Measurements from ENCODE around the gene SERF1B. TPM values are rescaled to one million over a fixed set of nuclear protein-coding genes. Genes with fewer than 3 reads are reported as not detected.
"Not testable (repeated sequence)": the region's sequence is repeated elsewhere in the genome, so short reads cannot be mapped to it uniquely, and the experiment has no call there.

The SERF1B gene
- 34.9 TPM for total RNA-seq
- long read RNA-seq, partial matches to known transcripts, result 0 of 7 reads
- long read RNA-seq, other reads (novel, unspliced or antisense), result 1 of 7 reads

- DNase-seq (ENCODE audit: missing footprints); intact Hi-C loops (cut with DNase I): not testable (repeated sequence)
- ATAC-seq, result peak; percentile 97
These were observed at the start of gene SERF1B for GRCh38 chr5:70025106-70025844. TSS of gene SERF1B (plus strand) at chr5:70025251. CDS start at chr5:70025452, 201 bp downstream.

GRCh38 chr5:69991713-69992112 is 33.3 kb upstream of the SERF1B start:
- intact Hi-C loops (cut with DNase I); ATAC-seq; DNase-seq (ENCODE audit: missing footprints): not testable (repeated sequence)

- intact Hi-C loops (cut with DNase I); DNase-seq (ENCODE audit: missing footprints); ATAC-seq: not testable (repeated sequence)
These were observed 29.5 kb upstream of the SERF1B start for GRCh38 chr5:69995535-69995934.

- DNase-seq (ENCODE audit: missing footprints); intact Hi-C loops (cut with DNase I); ATAC-seq: not testable (repeated sequence)
These were observed 4.4 kb upstream of the SERF1B start for GRCh38 chr5:70020660-70021059.

GRCh38 chr5:70025845-70026145 is 744 bp downstream of the SERF1B start:
- DNase-seq (ENCODE audit: missing footprints); ATAC-seq; intact Hi-C loops (cut with DNase I): not testable (repeated sequence)

GRCh38 chr5:70031204-70031603 is 6.2 kb downstream of the SERF1B start:
- DNase-seq (ENCODE audit: missing footprints); ATAC-seq; intact Hi-C loops (cut with DNase I): not testable (repeated sequence)

- intact Hi-C loops (cut with DNase I); ATAC-seq; DNase-seq (ENCODE audit: missing footprints): not testable (repeated sequence)
These were observed 16.4 kb downstream of the SERF1B start for GRCh38 chr5:70041411-70041810.

GRCh38 chr5:70049790-70050142 is 24.7 kb downstream of the SERF1B start:
- intact Hi-C loops (cut with DNase I); DNase-seq (ENCODE audit: missing footprints): not testable (repeated sequence)
- ATAC-seq, result peak; percentile 32

- intact Hi-C loops (cut with DNase I); DNase-seq (ENCODE audit: missing footprints): not testable (repeated sequence)
- peak; percentile 20 for ATAC-seq
These were observed 31.4 kb downstream of the SERF1B start for GRCh38 chr5:70056289-70056942.

GRCh38 chr5:70057140-70057539 is 32.1 kb downstream of the SERF1B start:
- DNase-seq (ENCODE audit: missing footprints); ATAC-seq; intact Hi-C loops (cut with DNase I): not testable (repeated sequence)

GRCh38 chr5:70077632-70078031 is 52.6 kb downstream of the SERF1B start:
- ATAC-seq; DNase-seq (ENCODE audit: missing footprints); intact Hi-C loops (cut with DNase I): not testable (repeated sequence)

- DNase-seq (ENCODE audit: missing footprints); intact Hi-C loops (cut with DNase I): not testable (repeated sequence)
- peak; percentile 56 for ATAC-seq
These were observed 63.9 kb downstream of the SERF1B start for GRCh38 chr5:70088907-70089464.

- intact Hi-C loops (cut with DNase I); DNase-seq (ENCODE audit: missing footprints); ATAC-seq: not testable (repeated sequence)
These were observed 66.7 kb downstream of the SERF1B start for GRCh38 chr5:70091776-70092175.

Other genes starting within 250 kb of the SERF1B start
- gene SMN2, start 24.4 kb downstream of the SERF1B start, total RNA-seq, result 24.4 TPM